ENCODE measurements around the gene THADA.
"Not testable (repeated sequence)": the region's sequence is repeated elsewhere in the genome, so short reads cannot be mapped to it uniquely, and the experiment has no call there.

THADA gene

GRCh38 chr2:43399515-43400264 is 196.1 kb downstream of the THADA start:
- H3K36me3 ChIP-seq: peaks cover 9% of the 10 kb centered on the region
- DNase-seq: no peak
- H3K27me3 ChIP-seq (ENCODE audit: insufficient read depth, low read depth, severe bottlenecking): no peaks in the 10 kb centered on the region
- H3K9me3 ChIP-seq (ENCODE audit: severe bottlenecking): no peaks in the 10 kb centered on the region
- H3K4me3 ChIP-seq (ENCODE audit: low read depth, low read length): no peak overlapping the region
- H3K27ac ChIP-seq: no peak overlapping the region
- TF ChIP-seq CTCF (IDR thresholded peaks at IDR 0.05; ENCODE audit: low read depth, low read length): no peak

GRCh38 chr2:43399098-43399497 is 196.7 kb downstream of the THADA start:
- Histone ChIP-seq H3K4me3 (ENCODE audit: low read depth, low read length) (no peak overlapping the region), H3K27ac (no peak overlapping the region), H3K36me3 (peaks cover 9% of the 10 kb centered on the region), H3K27me3 (ENCODE audit: insufficient read depth, low read depth, severe bottlenecking) (no peaks in the 10 kb centered on the region), H3K9me3 (ENCODE audit: severe bottlenecking) (no peaks in the 10 kb centered on the region)
- no peak for DNase-seq
- TF ChIP-seq CTCF (IDR thresholded peaks at IDR 0.05; ENCODE audit: low read depth, low read length): no peak

- no peaks in the 10 kb centered on the region for H3K27me3 ChIP-seq (ENCODE audit: insufficient read depth, low read depth, severe bottlenecking)
- no peak for DNase-seq
- H3K9me3 ChIP-seq (ENCODE audit: severe bottlenecking): no peaks in the 10 kb centered on the region
- H3K27ac ChIP-seq: no peak overlapping the region
- TF ChIP-seq CTCF (IDR thresholded peaks at IDR 0.05; ENCODE audit: low read depth, low read length): no peak
- peaks cover 9% of the 10 kb centered on the region for H3K36me3 ChIP-seq
- no peak overlapping the region for H3K4me3 ChIP-seq (ENCODE audit: low read depth, low read length)
These were observed 198.0 kb downstream of the THADA start for GRCh38 chr2:43397821-43398220.

- Histone ChIP-seq H3K9me3 (ENCODE audit: severe bottlenecking) (no peaks in the 10 kb centered on the region), H3K4me3 (ENCODE audit: low read depth, low read length) (no peak overlapping the region), H3K27me3 (ENCODE audit: insufficient read depth, low read depth, severe bottlenecking) (no peaks in the 10 kb centered on the region), H3K27ac (no peak overlapping the region), H3K36me3 (peaks cover 9% of the 10 kb centered on the region)
- DNase-seq: no peak
- TF ChIP-seq CTCF (IDR thresholded peaks at IDR 0.05; ENCODE audit: low read depth, low read length): no peak
These were observed 198.4 kb downstream of the THADA start for GRCh38 chr2:43397411-43397810.

- not testable (repeated sequence) for H3K36me3 ChIP-seq; DNase-seq; H3K4me3 ChIP-seq (ENCODE audit: low read depth, low read length); H3K27me3 ChIP-seq (ENCODE audit: insufficient read depth, low read depth, severe bottlenecking); H3K27ac ChIP-seq; H3K9me3 ChIP-seq (ENCODE audit: severe bottlenecking)
These were observed 199.5 kb downstream of the THADA start for GRCh38 chr2:43396344-43396743.

GRCh38 chr2:43393918-43394317 is 201.9 kb downstream of the THADA start:
- no peak for TF ChIP-seq CTCF (IDR thresholded peaks at IDR 0.05; ENCODE audit: low read depth, low read length)
- Histone ChIP-seq H3K27me3 (ENCODE audit: insufficient read depth, low read depth, severe bottlenecking) (no peaks in the 10 kb centered on the region), H3K36me3 (peaks cover 9% of the 10 kb centered on the region), H3K27ac (no peak overlapping the region), H3K4me3 (ENCODE audit: low read depth, low read length) (no peak overlapping the region), H3K9me3 (ENCODE audit: severe bottlenecking) (no peaks in the 10 kb centered on the region)
- no peak for DNase-seq

Measured in WERI-Rb-1 (cell line).